Measurements from ENCODE around the gene LMO1. TPM values are rescaled to one million over a fixed set of nuclear protein-coding genes. Genes with fewer than 3 reads are reported as not detected.

LMO1 gene
- total and polyA plus RNA-seq, 5 donors, result 0.34 to 0.51 TPM; not detected in 3

Other genes starting within 250 kb of the LMO1 start
- 10 to 100 TPM; 24.8 to 31.2 (median 28.0) TPM for gene TUB, start 182.7 kb downstream of the LMO1 start, total RNA-seq
- 10.0 TPM for gene TUB, start 182.7 kb downstream of the LMO1 start, polyA plus RNA-seq
- gene RIC3, start 94.9 kb downstream of the LMO1 start, total RNA-seq, result 10 to 100 TPM; 12.8 to 20.2 (median 17.5) TPM
- gene RIC3, start 94.9 kb downstream of the LMO1 start, polyA plus RNA-seq, result 10.0 TPM